Natural killer cell (primary cell): Measurements from ENCODE around the gene MED17. TPM values are rescaled to one million over a fixed set of nuclear protein-coding genes. Genes with fewer than 3 reads are reported as not detected.

Experiments
- ATAC-seq, 3 donors: fragments of 150-1000 bp in 2 of 3; fragments of 200-7000 bp in 1 of 3; cut with Tn5 transposase; 1 replicate in 1 of 3; 2 replicates in 2 of 3; pipeline ENCODE4 v1.10.0; 2021; ENCODE audit warnings: mild to moderate bottlenecking in 2 of 3, moderate library complexity in 2 of 3
- DNase-seq, 2 donors: peaks; one replicate each; pipeline versions ENCODE4 v3.0.0 to v3.0.0-alpha.2; 2013 to 2021; ENCODE audit warnings: mixed read lengths in 1 of 2
- H3K27ac ChIP-seq: one replicate; pipeline ENCODE4 v1.5.1; 2013; ENCODE audit warnings: mild to moderate bottlenecking, low read length
- H3K27me3 ChIP-seq: one replicate; pipeline ENCODE4 v1.6.1; 2013; ENCODE audit warnings: low read length; ENCODE audit not compliant: control insufficient read depth, insufficient read depth
- H3K36me3 ChIP-seq: one replicate; pipeline ENCODE4 v1.6.1; 2013; ENCODE audit warnings: low read length; ENCODE audit not compliant: control insufficient read depth, insufficient read depth
- H3K4me1 ChIP-seq: one replicate; pipeline ENCODE4 v1.6.1; 2013; ENCODE audit warnings: low read length; ENCODE audit not compliant: control insufficient read depth, insufficient read depth
- H3K4me3 ChIP-seq: one replicate; pipeline ENCODE4 v1.5.1; 2013; ENCODE audit warnings: low read length
- H3K9me3 ChIP-seq: one replicate; pipeline ENCODE4 v1.6.1; 2013; ENCODE audit warnings: low read length; ENCODE audit not compliant: control insufficient read depth, insufficient read depth
- H3K27ac Mint-ChIP-seq, 2 donors: one replicate each; pipeline ENCODE4 v1.8.0; 2022; ENCODE audit warnings: mild to moderate bottlenecking in 2 of 2, mixed read lengths in 2 of 2, moderate library complexity in 1 of 2
- H3K27me3 Mint-ChIP-seq, 2 donors: one replicate each; pipeline ENCODE4 v1.8.0; 2022; ENCODE audit warnings: low read depth in 2 of 2, mixed read lengths in 2 of 2
- H3K36me3 Mint-ChIP-seq: one replicate; pipeline ENCODE4 v1.8.0; 2022; ENCODE audit warnings: mixed read lengths
- H3K4me1 Mint-ChIP-seq, 2 donors: one replicate each; pipeline ENCODE4 v1.8.0; 2022; ENCODE audit warnings: mixed read lengths in 2 of 2
- H3K4me3 Mint-ChIP-seq: one replicate; pipeline ENCODE4 v1.8.0; 2022; ENCODE audit warnings: mild to moderate bottlenecking, moderate library complexity, mixed read lengths
- H3K9me3 Mint-ChIP-seq, 2 donors: one replicate each; pipeline ENCODE4 v1.8.0; 2022; ENCODE audit warnings: mixed read lengths in 2 of 2
- WGBS: methylation state at CpG from one replicate; pipeline ENCODE4 v1.1.7; 2013; ENCODE audit warnings: missing lambda C conversion rate; ENCODE audit not compliant: insufficient coverage; 5-methylcytosine and 5-hydroxymethylcytosine counted together
- intact Hi-C: fragments of 100-400 bp; cut with micrococcal nuclease; formaldehyde crosslinking; loops from one replicate; pipeline ENCODE4 v1.14.2; 2022
- total RNA-seq, 4 donors: library from RNA; stranded (reverse); fragments of 120-200 nt in 1 of 4; gene quantifications; one replicate each; pipeline versions ENCODE4 v1.2.3 to v1.2.4, GENCODE V29; 2013 to 2022
- TF ChIP-seq, protein P1 (sequence below): fragments of 200-600 bp; IDR thresholded peaks from one replicate; pipeline ENCODE4 v1.8.0; 2022; ENCODE audit warnings: antibody characterized with exemption

MED17 gene
- total RNA-seq, 3 donors from 2014 or later (not counting 1 experiment from before 2014, with no cell fraction given): 48.8 to 71.5 (median 66.4) TPM

DNA sequence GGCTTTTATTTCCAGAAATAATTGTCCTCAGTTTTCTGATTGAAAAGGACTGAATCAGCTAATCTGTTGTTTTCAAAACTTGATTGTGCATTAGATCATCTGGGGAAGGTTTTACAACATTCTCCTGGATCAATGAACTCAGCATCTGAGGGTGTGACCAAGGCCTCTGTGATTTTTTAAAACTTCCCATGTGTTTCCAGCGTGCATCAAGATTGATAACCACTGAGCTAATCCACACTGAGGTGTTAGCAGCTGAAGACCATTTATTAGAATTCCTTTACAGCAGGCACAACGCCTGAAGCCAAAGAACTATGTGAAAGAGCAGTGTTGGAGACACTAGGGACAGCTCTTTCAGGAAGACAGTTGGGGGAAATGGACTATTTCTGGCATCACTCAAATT lies 56.1 kb downstream of the MED17 start:
- Histone ChIP-seq H3K36me3 (no peaks in the 10 kb centered on the region), H3K9me3 (no peaks in the 10 kb centered on the region), H3K4me1 (no peaks in the 10 kb centered on the region), H3K27me3 (no peaks in the 10 kb centered on the region), H3K27ac (no peak overlapping the region), H3K4me3 (no peak overlapping the region)
- H3K36me3 Mint-ChIP-seq: no peaks in the 10 kb centered on the region
- no peak overlapping the region for H3K27ac Mint-ChIP-seq
- no peaks in the 10 kb centered on the region for H3K4me1 Mint-ChIP-seq
- intact Hi-C loops: no loop called here
- no peaks in the 10 kb centered on the region for H3K9me3 Mint-ChIP-seq
- TF ChIP-seq, protein P1, sequence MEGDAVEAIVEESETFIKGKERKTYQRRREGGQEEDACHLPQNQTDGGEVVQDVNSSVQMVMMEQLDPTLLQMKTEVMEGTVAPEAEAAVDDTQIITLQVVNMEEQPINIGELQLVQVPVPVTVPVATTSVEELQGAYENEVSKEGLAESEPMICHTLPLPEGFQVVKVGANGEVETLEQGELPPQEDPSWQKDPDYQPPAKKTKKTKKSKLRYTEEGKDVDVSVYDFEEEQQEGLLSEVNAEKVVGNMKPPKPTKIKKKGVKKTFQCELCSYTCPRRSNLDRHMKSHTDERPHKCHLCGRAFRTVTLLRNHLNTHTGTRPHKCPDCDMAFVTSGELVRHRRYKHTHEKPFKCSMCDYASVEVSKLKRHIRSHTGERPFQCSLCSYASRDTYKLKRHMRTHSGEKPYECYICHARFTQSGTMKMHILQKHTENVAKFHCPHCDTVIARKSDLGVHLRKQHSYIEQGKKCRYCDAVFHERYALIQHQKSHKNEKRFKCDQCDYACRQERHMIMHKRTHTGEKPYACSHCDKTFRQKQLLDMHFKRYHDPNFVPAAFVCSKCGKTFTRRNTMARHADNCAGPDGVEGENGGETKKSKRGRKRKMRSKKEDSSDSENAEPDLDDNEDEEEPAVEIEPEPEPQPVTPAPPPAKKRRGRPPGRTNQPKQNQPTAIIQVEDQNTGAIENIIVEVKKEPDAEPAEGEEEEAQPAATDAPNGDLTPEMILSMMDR: no peak
- H3K4me3 Mint-ChIP-seq: no peak overlapping the region
- no peaks in the 10 kb centered on the region for H3K27me3 Mint-ChIP-seq
- WGBS: 72% methylated on average over 2 of the region's 2 CpGs
- ATAC-seq (no peak), DNase-seq (no peak)

DNA sequence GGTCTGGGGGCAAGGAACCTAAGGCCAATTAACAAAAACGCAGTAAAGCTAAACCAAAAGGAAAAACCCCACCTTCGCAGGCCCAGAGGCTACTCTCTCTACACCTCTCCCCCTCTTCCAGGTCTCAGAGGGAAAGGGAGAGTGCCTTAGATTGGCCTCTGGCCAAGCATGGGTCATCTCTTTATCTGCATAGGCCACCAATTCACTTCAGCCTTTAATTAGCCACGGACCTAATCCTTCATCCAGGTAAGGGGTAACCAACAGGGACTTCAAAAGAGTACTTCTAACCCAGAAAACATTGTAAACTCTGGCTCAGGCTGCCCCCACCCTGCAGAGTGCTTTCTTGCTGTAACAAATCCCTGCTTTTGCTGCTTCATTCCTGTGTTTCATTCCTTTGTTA lies 56.9 kb downstream of the MED17 start:
- 57% methylated on average over 3 of the region's 3 CpGs for WGBS
- intact Hi-C loops: no loop called here
- no peaks in the 10 kb centered on the region for H3K36me3 Mint-ChIP-seq

DNA sequence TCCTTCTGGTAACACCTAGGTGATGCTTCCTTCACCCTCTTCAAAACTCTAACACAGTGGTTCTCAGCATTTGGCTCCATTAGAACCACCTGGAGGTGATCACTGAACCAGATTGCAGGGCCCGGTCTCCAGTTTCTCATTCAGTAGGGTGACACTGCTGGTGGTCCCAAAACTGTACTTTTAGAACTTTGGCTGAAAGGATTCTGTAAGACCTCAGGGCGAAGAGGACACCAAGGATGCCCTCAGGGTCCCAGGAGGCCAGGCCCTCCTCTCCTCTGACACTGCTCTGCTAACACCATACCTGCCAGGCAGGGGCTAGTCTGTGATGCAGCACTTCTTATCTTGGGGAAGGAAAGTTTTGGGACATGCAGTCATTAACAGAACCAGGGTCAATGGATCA lies 57.4 kb downstream of the MED17 start:
- H3K27ac ChIP-seq: no peak overlapping the region
- no peak overlapping the region for H3K27ac Mint-ChIP-seq
- no peak overlapping the region for H3K4me3 Mint-ChIP-seq

More for the DNA sequence above, 56.9 kb downstream of the MED17 start:
- Mint-ChIP-seq H3K4me3 (no peak overlapping the region), H3K9me3 (no peaks in the 10 kb centered on the region), H3K4me1 (no peaks in the 10 kb centered on the region), H3K27ac (no peak overlapping the region), H3K27me3 (no peaks in the 10 kb centered on the region)
- ATAC-seq: no peak
- TF ChIP-seq, protein P1: no peak
- Histone ChIP-seq H3K4me3 (no peak overlapping the region), H3K36me3 (no peaks in the 10 kb centered on the region), H3K27ac (no peak overlapping the region), H3K9me3 (no peaks in the 10 kb centered on the region), H3K27me3 (no peaks in the 10 kb centered on the region), H3K4me1 (no peaks in the 10 kb centered on the region)
- no peak for DNase-seq

DNA sequence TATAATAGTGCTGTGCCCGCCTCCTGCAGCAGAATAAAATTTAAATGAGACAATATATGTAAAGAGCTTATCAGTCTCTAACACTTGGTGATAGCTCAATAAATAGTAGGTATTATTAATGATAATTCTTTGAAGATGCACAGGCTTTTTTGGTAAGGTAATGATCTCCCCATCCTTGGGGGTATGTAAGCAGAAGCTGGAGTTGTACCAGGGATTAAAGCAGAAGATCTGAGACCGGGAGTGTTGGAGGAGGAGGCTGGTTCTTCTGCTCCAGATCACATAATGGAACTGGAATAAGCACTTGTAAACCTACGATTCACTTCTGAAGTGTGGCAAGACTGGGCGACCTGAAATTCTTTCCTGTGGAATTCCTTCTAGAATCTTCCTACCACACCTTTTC lies 58.0 kb downstream of the MED17 start:
- DNase-seq (no peak), ATAC-seq (no peak)
- Histone ChIP-seq H3K27ac (no peak overlapping the region), H3K9me3 (no peaks in the 10 kb centered on the region), H3K27me3 (no peaks in the 10 kb centered on the region), H3K4me1 (no peaks in the 10 kb centered on the region), H3K36me3 (no peaks in the 10 kb centered on the region), H3K4me3 (no peak overlapping the region)
- Mint-ChIP-seq H3K27ac (no peak overlapping the region), H3K36me3 (no peaks in the 10 kb centered on the region), H3K27me3 (peaks cover 0 to 2% of the 10 kb centered on the region in 2 donors), H3K4me1 (no peaks in the 10 kb centered on the region), H3K4me3 (no peak overlapping the region), H3K9me3 (no peaks in the 10 kb centered on the region)
- TF ChIP-seq, protein P1: no peak
- 81% methylated on average over 4 of the region's 4 CpGs for WGBS
- intact Hi-C loops: no loop called here

More for the DNA sequence above, 57.4 kb downstream of the MED17 start:
- TF ChIP-seq, protein P1: no peak
- no peaks in the 10 kb centered on the region for H3K9me3 Mint-ChIP-seq
- peaks cover 0 to 2% of the 10 kb centered on the region in 2 donors for H3K27me3 Mint-ChIP-seq
- no peak for DNase-seq
- H3K4me1 Mint-ChIP-seq: no peaks in the 10 kb centered on the region
- no peaks in the 10 kb centered on the region for H3K27me3 ChIP-seq
- no peak overlapping the region for H3K4me3 ChIP-seq
- intact Hi-C loops: no loop called here
- no peaks in the 10 kb centered on the region for H3K36me3 ChIP-seq
- 73% methylated on average over 2 of the region's 2 CpGs for WGBS
- H3K9me3 ChIP-seq: no peaks in the 10 kb centered on the region
- no peaks in the 10 kb centered on the region for H3K36me3 Mint-ChIP-seq
- ATAC-seq: no peak
- no peaks in the 10 kb centered on the region for H3K4me1 ChIP-seq
